AG20443 (cell line): Measurements from ENCODE around the gene FSD2.
A peak's percentile ranks its signal among the peaks of the same experiment; 100 is the strongest.
"Not testable (repeated sequence)": the region's sequence is repeated elsewhere in the genome, so short reads cannot be mapped to it uniquely, and the experiment has no call there.

Experiments
- DNase-seq: peaks from one replicate; pipeline ENCODE4 v3.0.0; 2012; ENCODE audit warnings: low spot score, mixed read lengths

FSD2 gene

GRCh38 chr15:82830427-82831173, 24.7 kb upstream of the FSD2 start:
- DNase-seq, result no peak

GRCh38 chr15:82829234-82829633, 23.4 kb upstream of the FSD2 start:
- DNase-seq, result no peak

GRCh38 chr15:82828075-82828474, 22.2 kb upstream of the FSD2 start:
- DNase-seq, result no peak

- DNase-seq, result no peak
These were observed 17.2 kb upstream of the FSD2 start for GRCh38 chr15:82823049-82823448.

- DNase-seq, result not testable (repeated sequence)
These were observed 16.0 kb upstream of the FSD2 start for GRCh38 chr15:82821851-82822250.

- DNase-seq, result not testable (repeated sequence)
These were observed 15.5 kb upstream of the FSD2 start for GRCh38 chr15:82821396-82821795.

- DNase-seq, result no peak
These were observed 14.3 kb upstream of the FSD2 start for GRCh38 chr15:82820128-82820527.

GRCh38 chr15:82812994-82813393, 7.1 kb upstream of the FSD2 start:
- no peak for DNase-seq

- no peak for DNase-seq
These were observed 5.1 kb upstream of the FSD2 start for GRCh38 chr15:82810890-82811426.

- DNase-seq, result peak; percentile 47
These were observed 4.4 kb upstream of the FSD2 start for GRCh38 chr15:82810061-82810889.

- peak; percentile 98 for DNase-seq
These were observed 3.6 kb upstream of the FSD2 start, which contains the start of gene WHAMM for GRCh38 chr15:82809308-82810060. WHAMM (plus strand) TSS chr15:82809628; CDS start chr15:82809727, 99 bp downstream.

- DNase-seq, result no peak
These were observed 2.8 kb upstream of the FSD2 start for GRCh38 chr15:82808634-82809041.

GRCh38 chr15:82807920-82808633, 2.2 kb upstream of the FSD2 start:
- DNase-seq, result no peak

- no peak for DNase-seq
These were observed 1.3 kb downstream of the FSD2 start for GRCh38 chr15:82804575-82804949.

- DNase-seq, result no peak
These were observed 1.9 kb downstream of the FSD2 start for GRCh38 chr15:82803793-82804574.

GRCh38 chr15:82802497-82802896, 3.4 kb downstream of the FSD2 start:
- DNase-seq, result no peak

- DNase-seq, result no peak
These were observed 6.6 kb downstream of the FSD2 start for GRCh38 chr15:82799183-82799841.

GRCh38 chr15:82798531-82799166, 7.2 kb downstream of the FSD2 start:
- no peak for DNase-seq

GRCh38 chr15:82798104-82798503, 7.8 kb downstream of the FSD2 start:
- DNase-seq, result no peak

- DNase-seq, result no peak
These were observed 12.1 kb downstream of the FSD2 start for GRCh38 chr15:82793737-82794136.
